ENCODE data around the gene SNX8. TPM values are rescaled to one million over a fixed set of nuclear protein-coding genes. Genes with fewer than 3 reads are reported as not detected.

The SNX8 gene
- polyA plus RNA-seq, 1 experiment: 40.2 TPM

DNA sequence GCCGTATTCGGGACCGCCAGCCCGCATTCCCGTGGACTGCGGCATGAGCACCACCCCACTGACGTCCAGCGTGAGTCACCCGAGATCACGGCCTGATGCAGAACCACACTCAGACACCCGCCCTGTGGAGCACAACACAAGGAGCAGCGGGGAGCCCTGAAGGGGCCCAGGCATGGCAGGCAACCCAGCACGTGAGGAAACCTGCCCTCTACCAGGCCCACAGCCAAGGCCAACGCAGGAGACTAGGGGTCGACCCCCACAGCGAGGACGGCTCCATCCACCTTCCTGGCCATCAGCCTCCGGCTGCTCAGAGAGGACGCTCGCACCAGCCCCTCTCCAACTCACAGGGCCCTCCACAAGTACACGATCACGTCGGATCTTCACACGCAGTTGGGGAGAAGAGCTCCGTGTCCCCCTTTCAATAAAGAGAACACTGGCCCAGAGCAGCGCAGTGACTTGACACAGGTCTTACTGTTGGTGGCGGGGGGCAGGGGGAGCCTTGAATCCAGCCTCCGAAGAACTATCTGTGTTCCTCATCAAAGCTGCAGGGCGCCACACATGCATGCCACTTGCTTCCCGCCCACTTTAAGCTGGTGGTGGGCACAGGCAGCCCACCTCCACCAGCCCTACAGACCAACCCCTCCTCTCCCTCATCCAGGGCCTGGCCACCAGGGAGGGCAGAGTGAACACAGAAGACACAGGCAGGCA is 103.5 kb downstream of the SNX8 start:
- H3K9me3 ChIP-seq (ENCODE audit: control insufficient read depth, insufficient read depth, low read length): peaks cover 8% of the 10 kb centered on the region; the same call in 1 of the 2 replicates
- no peak overlapping the region for H3K4me3 ChIP-seq (ENCODE audit: low read depth, low read length)
- no peak for TF ChIP-seq CTCF (IDR thresholded peaks at IDR 0.05; ENCODE audit: low read depth, low read length)
- CTCF ChIA-PET: no interaction called here
- H3K27me3 ChIP-seq (ENCODE audit: control insufficient read depth, insufficient read depth, low read length): no peaks in the 10 kb centered on the region
- no peak for DNase-seq (ENCODE audit: low read depth, low spot score)
- POLR2A ChIA-PET: interaction anchor here (1.5 kb wide), 1 partner anchor 150 kb away, joined by 5 read pairs; no protein-coding TSS in a partner anchor
- no peak overlapping the region for H3K27ac ChIP-seq (ENCODE audit: low read depth, low read length)

- no peak for DNase-seq (ENCODE audit: low read depth, low spot score)
- H3K27me3 ChIP-seq (ENCODE audit: control insufficient read depth, insufficient read depth, low read length): no peaks in the 10 kb centered on the region
- peaks cover 5% of the 10 kb centered on the region; the same call in 1 of the 2 replicates for H3K9me3 ChIP-seq (ENCODE audit: control insufficient read depth, insufficient read depth, low read length)
- H3K27ac ChIP-seq (ENCODE audit: low read depth, low read length): no peak overlapping the region
- TF ChIP-seq CTCF (IDR thresholded peaks at IDR 0.05; ENCODE audit: low read depth, low read length): no peak
- no peak overlapping the region for H3K4me3 ChIP-seq (ENCODE audit: low read depth, low read length)
- CTCF ChIA-PET: interaction anchor here (0.5 to 1.6 kb wide), 8 partner anchors 8 to 948 kb away, joined by 3 to 5 read pairs (median 4); no protein-coding TSS in a partner anchor
- POLR2A ChIA-PET: interaction anchor here (1.5 kb wide), 1 partner anchor 149 kb away, joined by 5 read pairs; no protein-coding TSS in a partner anchor
These were observed 104.3 kb downstream of the SNX8 start for GRCh38 chr7:2209961-2210323.

GRCh38 chr7:2209146-2209960 is 104.9 kb downstream of the SNX8 start:
- ChIA-PET CTCF (interaction anchor here (0.5 to 1.6 kb wide), 10 partner anchors 9 to 947 kb away, joined by 3 to 5 read pairs (median 4); no protein-coding TSS in a partner anchor), POLR2A (interaction anchor here (1.5 kb wide), 1 partner anchor 149 kb away, joined by 5 read pairs; no protein-coding TSS in a partner anchor)
- TF ChIP-seq CTCF (IDR thresholded peaks at IDR 0.05; ENCODE audit: low read depth, low read length): peak; percentile 90
- H3K27ac ChIP-seq (ENCODE audit: low read depth, low read length): no peak overlapping the region
- H3K4me3 ChIP-seq (ENCODE audit: low read depth, low read length): no peak overlapping the region
- no peaks in the 10 kb centered on the region for H3K27me3 ChIP-seq (ENCODE audit: control insufficient read depth, insufficient read depth, low read length)
- H3K9me3 ChIP-seq (ENCODE audit: control insufficient read depth, insufficient read depth, low read length): peaks cover 5% of the 10 kb centered on the region; the same call in 1 of the 2 replicates
- peak; percentile 55 for DNase-seq (ENCODE audit: low read depth, low spot score)

DNA sequence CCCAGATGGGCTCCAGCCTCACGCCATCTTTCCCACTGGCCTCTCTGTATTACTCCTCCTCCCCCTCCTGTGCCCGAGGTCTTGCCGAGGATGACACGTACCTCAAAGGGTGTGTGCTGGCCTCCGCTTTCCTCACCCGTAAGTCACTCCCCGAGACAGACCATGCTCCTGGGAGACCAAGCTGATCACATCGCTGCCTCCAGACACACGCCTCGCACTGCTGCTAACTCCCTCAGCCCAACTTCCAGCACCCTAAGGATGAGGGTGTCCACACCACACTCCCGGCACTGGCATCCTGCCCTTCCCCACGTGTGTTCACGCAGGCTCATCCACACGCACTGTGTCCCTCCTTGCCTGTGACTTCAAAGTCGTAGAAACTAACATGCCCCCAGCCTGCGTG is 105.5 kb downstream of the SNX8 start:
- no peak for TF ChIP-seq CTCF (IDR thresholded peaks at IDR 0.05; ENCODE audit: low read depth, low read length)
- Histone ChIP-seq H3K27ac (ENCODE audit: low read depth, low read length) (no peak overlapping the region), H3K27me3 (ENCODE audit: control insufficient read depth, insufficient read depth, low read length) (no peaks in the 10 kb centered on the region), H3K4me3 (ENCODE audit: low read depth, low read length) (no peak overlapping the region), H3K9me3 (ENCODE audit: control insufficient read depth, insufficient read depth, low read length) (peaks cover 5% of the 10 kb centered on the region; the same call in 1 of the 2 replicates)
- ChIA-PET CTCF (interaction anchor here (0.9 to 1.6 kb wide), 3 partner anchors 14 to 547 kb away, joined by 3 to 5 read pairs (median 4); no protein-coding TSS in a partner anchor), POLR2A (no interaction called here)
- no peak for DNase-seq (ENCODE audit: low read depth, low spot score)
